K562 (cell line): ENCODE results near the gene TRA2B. TPM values are rescaled to one million over a fixed set of nuclear protein-coding genes. Genes with fewer than 3 reads are reported as not detected.

ENCODE experiments used
- BACH1 ChIP-seq: fragments of 200-800 bp; sonication (Bioruptor generic); IDR thresholded peaks from 2 replicates; pipeline ENCODE4 v1.6.1; 2016; ENCODE audit warnings: missing genetic modification characterization, missing compliant biosample characterization
- DACH1 ChIP-seq: fragments of 450-650 bp; IDR thresholded peaks from 2 replicates; pipeline ENCODE4 v1.6.1; 2018; ENCODE audit not compliant: partially characterized antibody
- EZH2 ChIP-seq: IDR thresholded peaks from 2 replicates; pipeline ENCODE4 v1.6.1; 2012; ENCODE audit warnings: low read depth, mild to moderate bottlenecking, inconsistent platforms, low read length, borderline replicate concordance
- FOS ChIP-seq: IDR thresholded peaks from 3 replicates; pipeline ENCODE4 v1.6.1; 2011; ENCODE audit not compliant: insufficient read length; ENCODE audit errors: extremely low read depth
- GABPA ChIP-seq: fragments of 200-800 bp; sonication (Bioruptor generic); conservative IDR thresholded peaks from 2 replicates; pipeline ENCODE4 v1.6.1; 2016; ENCODE audit warnings: low read depth, missing genetic modification characterization, missing compliant biosample characterization
- GTF2A2 ChIP-seq: IDR thresholded peaks from 2 replicates; pipeline ENCODE4 v1.6.1; 2016; ENCODE audit warnings: mild to moderate bottlenecking, missing genetic modification characterization, missing compliant biosample characterization
- HNRNPL ChIP-seq: fragments of 200-400 bp; formaldehyde crosslinking; IDR thresholded peaks from 2 replicates; pipeline ENCODE4 v1.6.1; 2017; ENCODE audit warnings: low read depth, mild to moderate bottlenecking, low read length
- JUNB ChIP-seq: fragments of 450-650 bp; formaldehyde crosslinking; conservative IDR thresholded peaks from 2 replicates; pipeline ENCODE4 v1.4.0; 2020; ENCODE audit warnings: mild to moderate bottlenecking
- KHSRP ChIP-seq: fragments of 450-650 bp; IDR thresholded peaks from 2 replicates; pipeline ENCODE4 v1.6.1; 2017
- PPARD ChIP-seq: fragments of 250-450 bp; sonication (Bioruptor Pico); IDR thresholded peaks from 2 replicates; pipeline ENCODE4 v1.8.0; 2022; ENCODE audit warnings: inconsistent platforms, mild to moderate bottlenecking, moderate library complexity
- RFX1 ChIP-seq: fragments of 450-650 bp; IDR thresholded peaks from 2 replicates; pipeline ENCODE4 v1.6.1; 2016; ENCODE audit warnings: mild to moderate bottlenecking, moderate library complexity
- SAFB2 ChIP-seq: fragments of 200-400 bp; formaldehyde crosslinking; IDR thresholded peaks from 2 replicates; pipeline ENCODE4 v1.6.1; 2018; ENCODE audit warnings: borderline replicate concordance, low read length, low read depth, moderate library complexity; ENCODE audit not compliant: severe bottlenecking
- SAP30 ChIP-seq: fragments of 200-600 bp; sonication (generic); IDR thresholded peaks from 2 replicates; pipeline ENCODE4 v1.6.1; 2012; ENCODE audit warnings: borderline replicate concordance, low read depth, mild to moderate bottlenecking, moderate library complexity, low read length, control low read depth, inconsistent platforms; ENCODE audit not compliant: insufficient read depth, poor library complexity, severe bottlenecking
- SREBF1 ChIP-seq: fragments of 150-350 bp; IDR thresholded peaks from 2 replicates; pipeline ENCODE4 v1.6.1; 2014; ENCODE audit warnings: antibody characterized with exemption, low read depth, low read length, borderline replicate concordance
- polyA plus RNA-seq, 8 experiments: library from polyadenylated mRNA; depleted of rRNA in 4 of 8; stranded (reverse) in 5 of 8; unstranded in 3 of 8; fragments of >200 nt; fragmentation: Nextera tagmentation in 2 of 8; fragmentation: Illumina TruSeq in 1 of 8; extraction: Ambion mirVana in 2 of 8; extraction: Trizol in 1 of 8; gene quantifications; 2 replicates each; pipeline versions ENCODE4 v1.2.1 to v1.2.3, GENCODE V29; 2011 to 2014; ENCODE audit warnings: inconsistent platforms in 1 of 8, missing spikeins in 1 of 8
- total RNA-seq, 7 experiments: library from RNA; depleted of rRNA in 6 of 7; stranded (reverse); fragments of >200 nt in 6 of 7; fragmentation: Illumina TruSeq in 2 of 7; extraction: Trizol in 2 of 7; gene quantifications; 2 replicates each; pipeline versions ENCODE4 v1.2.1 to v1.2.3, GENCODE V29; 2011 to 2021; ENCODE audit warnings: low replicate concordance in 1 of 7
- TF ChIP-seq, protein P1 (sequence below): fragments of 250-450 bp; sonication (Bioruptor Pico); IDR thresholded peaks from 2 replicates; pipeline ENCODE4 v1.8.0; 2022; ENCODE audit warnings: inconsistent platforms
- TF ChIP-seq, protein P2 (sequence below): sonication (generic); formaldehyde crosslinking; IDR thresholded peaks from 2 replicates; pipeline ENCODE4 v1.8.1; 2023; ENCODE audit warnings: mild to moderate bottlenecking, missing genetic modification reagents, moderate library complexity
- TF ChIP-seq, protein P3 (sequence below): IDR thresholded peaks from 2 replicates; pipeline ENCODE4 v1.6.1; 2014; ENCODE audit warnings: antibody characterized with exemption
- TF ChIP-seq, protein P4 (sequence below): sonication (generic); formaldehyde crosslinking; IDR thresholded peaks from 2 replicates; pipeline ENCODE4 v1.8.1; 2023; ENCODE audit warnings: mild to moderate bottlenecking, missing genetic modification reagents
- TF ChIP-seq, protein P5 (sequence below): fragments of 450-650 bp; conservative IDR thresholded peaks from 2 replicates; pipeline ENCODE4 v1.6.1; 2016; ENCODE audit warnings: missing genetic modification characterization, low read depth, mild to moderate bottlenecking, missing compliant biosample characterization, moderate library complexity

Gene TRA2B
- total and polyA plus RNA-seq, 9 of the 15 experiments (the other 6 are each of a cell fraction or from before 2014, with no cell fraction given) = 105 to 411 (median 278) TPM

DNA sequence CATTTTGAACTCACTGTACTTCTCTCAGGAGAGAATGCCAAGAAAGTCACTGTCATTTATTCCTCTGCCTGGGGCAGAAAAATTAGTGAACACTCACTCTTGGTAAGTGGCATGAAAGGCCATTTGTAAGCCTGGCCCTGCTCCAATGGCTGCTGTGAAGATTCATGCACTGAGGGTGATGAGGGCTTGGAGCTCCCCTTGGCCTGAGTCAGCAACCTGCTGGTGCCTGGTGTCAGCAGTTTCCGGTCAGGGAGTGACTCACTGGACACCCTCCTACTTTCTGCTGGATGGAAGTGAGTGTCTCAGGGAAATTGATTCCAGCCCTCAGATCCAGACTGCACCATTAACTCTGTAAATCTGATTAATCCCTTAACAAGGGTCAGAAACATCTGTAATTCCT, 37.6 kb downstream of the TRA2B start (continued):
- TF ChIP-seq FOS (peak; percentile 49), DACH1 (no peak), SAP30 (no peak), JUNB (CRISPR knock-in tag) (no peak), EZH2 (no peak), SREBF1 (no peak), HNRNPL (no peak), RFX1 (no peak), KHSRP (no peak), GABPA (tag) (peak; percentile 67), PPARD (no peak), BACH1 (tag) (peak; percentile 90), GTF2A2 (tag) (no peak), SAFB2 (no peak)
- TF ChIP-seq, protein P1, sequence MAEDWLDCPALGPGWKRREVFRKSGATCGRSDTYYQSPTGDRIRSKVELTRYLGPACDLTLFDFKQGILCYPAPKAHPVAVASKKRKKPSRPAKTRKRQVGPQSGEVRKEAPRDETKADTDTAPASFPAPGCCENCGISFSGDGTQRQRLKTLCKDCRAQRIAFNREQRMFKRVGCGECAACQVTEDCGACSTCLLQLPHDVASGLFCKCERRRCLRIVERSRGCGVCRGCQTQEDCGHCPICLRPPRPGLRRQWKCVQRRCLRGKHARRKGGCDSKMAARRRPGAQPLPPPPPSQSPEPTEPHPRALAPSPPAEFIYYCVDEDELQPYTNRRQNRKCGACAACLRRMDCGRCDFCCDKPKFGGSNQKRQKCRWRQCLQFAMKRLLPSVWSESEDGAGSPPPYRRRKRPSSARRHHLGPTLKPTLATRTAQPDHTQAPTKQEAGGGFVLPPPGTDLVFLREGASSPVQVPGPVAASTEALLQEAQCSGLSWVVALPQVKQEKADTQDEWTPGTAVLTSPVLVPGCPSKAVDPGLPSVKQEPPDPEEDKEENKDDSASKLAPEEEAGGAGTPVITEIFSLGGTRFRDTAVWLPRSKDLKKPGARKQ = no peak
- TF ChIP-seq, protein P2, sequence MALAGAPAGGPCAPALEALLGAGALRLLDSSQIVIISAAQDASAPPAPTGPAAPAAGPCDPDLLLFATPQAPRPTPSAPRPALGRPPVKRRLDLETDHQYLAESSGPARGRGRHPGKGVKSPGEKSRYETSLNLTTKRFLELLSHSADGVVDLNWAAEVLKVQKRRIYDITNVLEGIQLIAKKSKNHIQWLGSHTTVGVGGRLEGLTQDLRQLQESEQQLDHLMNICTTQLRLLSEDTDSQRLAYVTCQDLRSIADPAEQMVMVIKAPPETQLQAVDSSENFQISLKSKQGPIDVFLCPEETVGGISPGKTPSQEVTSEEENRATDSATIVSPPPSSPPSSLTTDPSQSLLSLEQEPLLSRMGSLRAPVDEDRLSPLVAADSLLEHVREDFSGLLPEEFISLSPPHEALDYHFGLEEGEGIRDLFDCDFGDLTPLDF = no peak
- TF ChIP-seq, protein P3, sequence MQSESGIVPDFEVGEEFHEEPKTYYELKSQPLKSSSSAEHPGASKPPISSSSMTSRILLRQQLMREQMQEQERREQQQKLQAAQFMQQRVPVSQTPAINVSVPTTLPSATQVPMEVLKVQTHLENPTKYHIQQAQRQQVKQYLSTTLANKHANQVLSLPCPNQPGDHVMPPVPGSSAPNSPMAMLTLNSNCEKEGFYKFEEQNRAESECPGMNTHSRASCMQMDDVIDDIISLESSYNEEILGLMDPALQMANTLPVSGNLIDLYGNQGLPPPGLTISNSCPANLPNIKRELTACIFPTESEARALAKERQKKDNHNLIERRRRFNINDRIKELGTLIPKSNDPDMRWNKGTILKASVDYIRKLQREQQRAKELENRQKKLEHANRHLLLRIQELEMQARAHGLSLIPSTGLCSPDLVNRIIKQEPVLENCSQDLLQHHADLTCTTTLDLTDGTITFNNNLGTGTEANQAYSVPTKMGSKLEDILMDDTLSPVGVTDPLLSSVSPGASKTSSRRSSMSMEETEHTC = peak; percentile 46; the same call in 1 of the 2 replicates
- TF ChIP-seq, protein P4, sequence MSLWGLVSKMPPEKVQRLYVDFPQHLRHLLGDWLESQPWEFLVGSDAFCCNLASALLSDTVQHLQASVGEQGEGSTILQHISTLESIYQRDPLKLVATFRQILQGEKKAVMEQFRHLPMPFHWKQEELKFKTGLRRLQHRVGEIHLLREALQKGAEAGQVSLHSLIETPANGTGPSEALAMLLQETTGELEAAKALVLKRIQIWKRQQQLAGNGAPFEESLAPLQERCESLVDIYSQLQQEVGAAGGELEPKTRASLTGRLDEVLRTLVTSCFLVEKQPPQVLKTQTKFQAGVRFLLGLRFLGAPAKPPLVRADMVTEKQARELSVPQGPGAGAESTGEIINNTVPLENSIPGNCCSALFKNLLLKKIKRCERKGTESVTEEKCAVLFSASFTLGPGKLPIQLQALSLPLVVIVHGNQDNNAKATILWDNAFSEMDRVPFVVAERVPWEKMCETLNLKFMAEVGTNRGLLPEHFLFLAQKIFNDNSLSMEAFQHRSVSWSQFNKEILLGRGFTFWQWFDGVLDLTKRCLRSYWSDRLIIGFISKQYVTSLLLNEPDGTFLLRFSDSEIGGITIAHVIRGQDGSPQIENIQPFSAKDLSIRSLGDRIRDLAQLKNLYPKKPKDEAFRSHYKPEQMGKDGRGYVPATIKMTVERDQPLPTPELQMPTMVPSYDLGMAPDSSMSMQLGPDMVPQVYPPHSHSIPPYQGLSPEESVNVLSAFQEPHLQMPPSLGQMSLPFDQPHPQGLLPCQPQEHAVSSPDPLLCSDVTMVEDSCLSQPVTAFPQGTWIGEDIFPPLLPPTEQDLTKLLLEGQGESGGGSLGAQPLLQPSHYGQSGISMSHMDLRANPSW (CRISPR knock-in tag) = no peak
- TF ChIP-seq, protein P5, sequence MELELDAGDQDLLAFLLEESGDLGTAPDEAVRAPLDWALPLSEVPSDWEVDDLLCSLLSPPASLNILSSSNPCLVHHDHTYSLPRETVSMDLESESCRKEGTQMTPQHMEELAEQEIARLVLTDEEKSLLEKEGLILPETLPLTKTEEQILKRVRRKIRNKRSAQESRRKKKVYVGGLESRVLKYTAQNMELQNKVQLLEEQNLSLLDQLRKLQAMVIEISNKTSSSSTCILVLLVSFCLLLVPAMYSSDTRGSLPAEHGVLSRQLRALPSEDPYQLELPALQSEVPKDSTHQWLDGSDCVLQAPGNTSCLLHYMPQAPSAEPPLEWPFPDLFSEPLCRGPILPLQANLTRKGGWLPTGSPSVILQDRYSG (tag) = no peak
